ENCODE data around the gene RTN4RL1.
A peak's percentile ranks its signal among the peaks of the same experiment; 100 is the strongest.

Gene RTN4RL1

DNA sequence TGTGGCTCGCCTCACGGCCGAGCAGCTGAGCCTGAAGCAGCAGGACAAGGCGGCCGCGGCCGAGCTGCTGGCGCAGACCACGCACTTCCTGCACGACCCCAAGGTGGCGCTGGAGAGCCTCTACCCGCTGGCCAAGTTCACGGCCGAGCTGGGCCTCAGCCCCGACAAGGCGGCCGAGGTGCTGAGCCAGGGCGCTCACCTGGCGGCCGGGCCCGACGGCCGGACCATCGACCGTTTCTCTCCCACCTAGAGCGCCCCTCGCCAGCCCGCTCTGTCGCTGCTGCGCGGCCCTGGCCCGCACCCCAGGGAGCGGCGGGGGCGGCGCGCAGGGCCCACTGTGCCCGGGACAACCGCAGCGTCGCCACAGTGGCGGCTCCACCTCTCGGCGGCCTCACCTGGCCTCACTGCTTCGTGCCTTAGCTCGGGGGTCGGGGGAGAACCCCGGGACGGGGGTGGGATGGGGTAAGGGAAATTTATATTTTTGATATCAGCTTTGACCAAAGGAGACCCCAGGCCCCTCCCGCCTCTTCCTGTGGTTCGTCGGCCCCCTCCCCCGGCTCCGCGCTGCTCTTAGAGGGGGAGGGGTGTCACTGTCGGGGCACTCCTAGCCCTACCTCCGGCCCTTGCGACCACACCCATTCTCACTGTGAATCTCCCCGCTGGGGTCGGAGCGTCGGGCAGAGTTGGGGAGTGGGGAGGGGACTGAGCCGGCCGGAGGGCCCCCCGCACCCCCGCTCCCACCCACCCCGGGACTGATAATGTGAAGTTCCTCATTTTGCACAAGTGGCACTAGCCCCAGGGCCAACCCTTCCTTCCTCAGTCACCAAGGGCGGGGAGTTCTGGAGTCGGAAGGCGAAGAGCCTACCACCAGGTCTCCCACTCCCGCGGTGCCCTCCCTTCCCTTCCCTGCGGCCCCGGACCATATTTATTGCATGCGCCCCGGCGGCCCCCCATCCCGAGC lies 33.7 kb upstream of the RTN4RL1 start:
- DNase-seq (ENCODE audit: low read depth): no peak
- TF ChIP-seq, protein P1, sequence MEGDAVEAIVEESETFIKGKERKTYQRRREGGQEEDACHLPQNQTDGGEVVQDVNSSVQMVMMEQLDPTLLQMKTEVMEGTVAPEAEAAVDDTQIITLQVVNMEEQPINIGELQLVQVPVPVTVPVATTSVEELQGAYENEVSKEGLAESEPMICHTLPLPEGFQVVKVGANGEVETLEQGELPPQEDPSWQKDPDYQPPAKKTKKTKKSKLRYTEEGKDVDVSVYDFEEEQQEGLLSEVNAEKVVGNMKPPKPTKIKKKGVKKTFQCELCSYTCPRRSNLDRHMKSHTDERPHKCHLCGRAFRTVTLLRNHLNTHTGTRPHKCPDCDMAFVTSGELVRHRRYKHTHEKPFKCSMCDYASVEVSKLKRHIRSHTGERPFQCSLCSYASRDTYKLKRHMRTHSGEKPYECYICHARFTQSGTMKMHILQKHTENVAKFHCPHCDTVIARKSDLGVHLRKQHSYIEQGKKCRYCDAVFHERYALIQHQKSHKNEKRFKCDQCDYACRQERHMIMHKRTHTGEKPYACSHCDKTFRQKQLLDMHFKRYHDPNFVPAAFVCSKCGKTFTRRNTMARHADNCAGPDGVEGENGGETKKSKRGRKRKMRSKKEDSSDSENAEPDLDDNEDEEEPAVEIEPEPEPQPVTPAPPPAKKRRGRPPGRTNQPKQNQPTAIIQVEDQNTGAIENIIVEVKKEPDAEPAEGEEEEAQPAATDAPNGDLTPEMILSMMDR (conservative IDR thresholded peaks at IDR 0.05; ENCODE audit: low read depth, low read length): peak; percentile 74
- H3K4me3 ChIP-seq (ENCODE audit: low read length): no peak overlapping the region

DNA sequence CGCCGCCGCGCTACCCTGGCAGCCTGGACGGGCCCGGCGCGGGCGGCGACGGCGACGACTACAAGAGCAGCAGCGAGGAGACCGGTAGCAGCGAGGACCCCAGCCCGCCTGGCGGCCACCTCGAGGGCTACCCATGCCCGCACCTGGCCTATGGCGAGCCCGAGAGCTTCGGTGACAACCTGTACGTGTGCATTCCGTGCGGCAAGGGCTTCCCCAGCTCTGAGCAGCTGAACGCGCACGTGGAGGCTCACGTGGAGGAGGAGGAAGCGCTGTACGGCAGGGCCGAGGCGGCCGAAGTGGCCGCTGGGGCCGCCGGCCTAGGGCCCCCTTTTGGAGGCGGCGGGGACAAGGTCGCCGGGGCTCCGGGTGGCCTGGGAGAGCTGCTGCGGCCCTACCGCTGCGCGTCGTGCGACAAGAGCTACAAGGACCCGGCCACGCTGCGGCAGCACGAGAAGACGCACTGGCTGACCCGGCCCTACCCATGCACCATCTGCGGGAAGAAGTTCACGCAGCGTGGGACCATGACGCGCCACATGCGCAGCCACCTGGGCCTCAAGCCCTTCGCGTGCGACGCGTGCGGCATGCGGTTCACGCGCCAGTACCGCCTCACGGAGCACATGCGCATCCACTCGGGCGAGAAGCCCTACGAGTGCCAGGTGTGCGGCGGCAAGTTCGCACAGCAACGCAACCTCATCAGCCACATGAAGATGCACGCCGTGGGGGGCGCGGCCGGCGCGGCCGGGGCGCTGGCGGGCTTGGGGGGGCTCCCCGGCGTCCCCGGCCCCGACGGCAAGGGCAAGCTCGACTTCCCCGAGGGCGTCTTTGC lies 32.8 kb upstream of the RTN4RL1 start:
- no peak for DNase-seq (ENCODE audit: low read depth)
- H3K4me3 ChIP-seq (ENCODE audit: low read length): no peak overlapping the region
- TF ChIP-seq, protein P1 (conservative IDR thresholded peaks at IDR 0.05; ENCODE audit: low read depth, low read length): no peak

DNA sequence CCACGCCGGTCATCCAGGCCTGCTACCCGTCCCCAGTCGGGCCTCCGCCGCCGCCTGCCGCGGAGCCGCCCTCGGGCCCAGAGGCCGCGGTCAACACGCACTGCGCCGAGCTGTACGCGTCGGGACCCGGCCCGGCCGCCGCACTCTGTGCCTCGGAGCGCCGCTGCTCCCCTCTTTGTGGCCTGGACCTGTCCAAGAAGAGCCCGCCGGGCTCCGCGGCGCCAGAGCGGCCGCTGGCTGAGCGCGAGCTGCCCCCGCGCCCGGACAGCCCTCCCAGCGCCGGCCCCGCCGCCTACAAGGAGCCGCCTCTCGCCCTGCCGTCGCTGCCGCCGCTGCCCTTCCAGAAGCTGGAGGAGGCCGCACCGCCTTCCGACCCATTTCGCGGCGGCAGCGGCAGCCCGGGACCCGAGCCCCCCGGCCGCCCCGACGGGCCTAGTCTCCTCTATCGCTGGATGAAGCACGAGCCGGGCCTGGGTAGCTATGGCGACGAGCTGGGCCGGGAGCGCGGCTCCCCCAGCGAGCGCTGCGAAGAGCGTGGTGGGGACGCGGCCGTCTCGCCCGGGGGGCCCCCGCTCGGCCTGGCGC lies 32.1 kb upstream of the RTN4RL1 start:
- no peak overlapping the region for H3K4me3 ChIP-seq (ENCODE audit: low read length)
- no peak for DNase-seq (ENCODE audit: low read depth)
- TF ChIP-seq, protein P1 (conservative IDR thresholded peaks at IDR 0.05; ENCODE audit: low read depth, low read length): no peak

DNA sequence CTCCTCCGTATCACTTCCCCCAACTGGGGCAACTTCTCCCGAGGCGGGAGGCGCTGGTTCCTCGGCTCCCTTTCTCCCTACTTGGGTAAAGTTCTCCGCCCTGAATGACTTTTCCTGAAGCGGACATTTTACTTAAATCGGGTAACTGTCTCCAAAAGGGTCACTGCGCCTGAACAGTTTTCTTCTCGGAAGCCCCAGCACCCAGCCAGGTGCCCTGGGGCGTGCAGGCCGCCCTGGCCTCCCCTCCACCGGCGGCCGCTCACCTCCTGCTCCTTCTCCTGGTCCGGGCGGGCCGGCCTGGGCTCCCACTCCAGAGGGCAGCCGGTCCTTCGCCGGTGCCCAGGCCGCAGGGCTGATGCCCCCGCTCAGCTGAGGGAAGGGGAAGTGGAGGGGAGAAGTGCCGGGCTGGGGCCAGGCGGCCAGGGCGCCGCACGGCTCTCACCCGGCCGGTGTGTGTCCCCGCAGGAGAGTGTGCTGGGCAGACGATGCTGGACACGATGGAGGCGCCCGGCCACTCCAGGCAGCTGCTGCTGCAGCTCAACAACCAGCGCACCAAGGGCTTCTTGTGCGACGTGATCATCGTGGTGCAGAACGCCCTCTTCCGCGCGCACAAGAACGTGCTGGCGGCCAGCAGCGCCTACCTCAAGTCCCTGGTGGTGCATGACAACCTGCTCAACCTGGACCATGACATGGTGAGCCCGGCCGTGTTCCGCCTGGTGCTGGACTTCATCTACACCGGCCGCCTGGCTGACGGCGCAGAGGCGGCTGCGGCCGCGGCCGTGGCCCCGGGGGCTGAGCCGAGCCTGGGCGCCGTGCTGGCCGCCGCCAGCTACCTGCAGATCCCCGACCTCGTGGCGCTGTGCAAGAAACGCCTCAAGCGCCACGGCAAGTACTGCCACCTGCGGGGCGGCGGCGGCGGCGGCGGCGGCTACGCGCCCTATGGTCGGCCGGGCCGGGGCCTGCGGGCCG lies 31.4 kb upstream of the RTN4RL1 start:
- peak overlapping the region; percentile 27 for H3K4me3 ChIP-seq (ENCODE audit: low read length)
- DNase-seq (ENCODE audit: low read depth): no peak
- TF ChIP-seq, protein P1 (conservative IDR thresholded peaks at IDR 0.05; ENCODE audit: low read depth, low read length): no peak

DNA sequence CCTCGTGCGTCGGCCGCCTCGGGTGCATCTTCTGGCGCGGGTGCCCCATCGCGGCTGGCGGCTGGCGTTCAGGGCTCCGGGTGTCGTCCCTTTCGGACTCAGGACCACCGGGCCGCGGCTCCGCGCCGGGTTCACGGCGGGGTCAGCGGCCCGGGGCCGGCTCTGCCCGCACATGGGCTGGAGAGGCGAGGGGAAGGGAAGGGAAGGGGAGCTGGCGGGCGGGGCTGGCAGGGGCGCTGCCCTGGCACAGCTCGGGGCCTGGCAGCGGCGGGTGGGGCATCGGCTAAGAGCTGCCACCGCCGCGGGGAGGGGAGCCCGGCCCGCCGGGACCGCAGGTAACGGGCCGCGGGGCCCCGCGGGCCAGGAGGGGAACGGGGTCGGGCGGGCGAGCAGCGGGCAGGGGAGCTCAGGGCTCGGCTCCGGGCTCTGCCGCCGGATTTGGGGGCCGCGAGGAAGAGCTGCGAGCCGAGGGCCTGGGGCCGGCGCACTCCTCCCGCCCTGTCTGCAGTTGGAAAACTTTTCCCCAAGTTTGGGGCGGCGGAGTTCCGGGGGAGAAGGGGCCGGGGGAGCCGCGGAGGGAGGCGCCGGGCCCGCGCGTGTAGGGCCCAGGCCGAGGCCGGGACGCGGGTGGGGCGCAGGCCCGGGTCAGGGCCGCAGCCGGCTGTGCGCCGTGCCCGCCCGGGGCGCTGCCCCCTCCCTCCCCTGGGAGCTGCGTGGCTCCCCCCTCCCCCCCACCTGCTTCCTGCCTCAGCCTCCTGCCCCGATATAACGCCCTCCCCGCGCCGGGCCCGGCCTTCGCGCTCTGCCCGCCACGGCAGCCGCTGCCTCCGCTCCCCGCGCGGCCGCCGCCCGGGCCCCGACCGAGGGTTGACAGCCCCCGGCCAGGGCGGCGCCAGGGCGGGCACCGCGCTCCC lies 30.4 kb upstream of the RTN4RL1 start:
- DNase-seq (ENCODE audit: low read depth): no peak
- H3K4me3 ChIP-seq (ENCODE audit: low read length): peak overlapping the region; percentile 44
- TF ChIP-seq, protein P1 (conservative IDR thresholded peaks at IDR 0.05; ENCODE audit: low read depth, low read length): no peak

Data from retinal pigment epithelial cell (primary cell).